ENCODE measurements around the gene GNB4. TPM values are rescaled to one million over a fixed set of nuclear protein-coding genes. Genes with fewer than 3 reads are reported as not detected.

The GNB4 gene
- total and polyA plus RNA-seq, 10 of the 15 experiments (the other 5 are each of a cell fraction or from before 2014, with no cell fraction given), result 0.14 to 3.4 (median 1.8) TPM

DNA sequence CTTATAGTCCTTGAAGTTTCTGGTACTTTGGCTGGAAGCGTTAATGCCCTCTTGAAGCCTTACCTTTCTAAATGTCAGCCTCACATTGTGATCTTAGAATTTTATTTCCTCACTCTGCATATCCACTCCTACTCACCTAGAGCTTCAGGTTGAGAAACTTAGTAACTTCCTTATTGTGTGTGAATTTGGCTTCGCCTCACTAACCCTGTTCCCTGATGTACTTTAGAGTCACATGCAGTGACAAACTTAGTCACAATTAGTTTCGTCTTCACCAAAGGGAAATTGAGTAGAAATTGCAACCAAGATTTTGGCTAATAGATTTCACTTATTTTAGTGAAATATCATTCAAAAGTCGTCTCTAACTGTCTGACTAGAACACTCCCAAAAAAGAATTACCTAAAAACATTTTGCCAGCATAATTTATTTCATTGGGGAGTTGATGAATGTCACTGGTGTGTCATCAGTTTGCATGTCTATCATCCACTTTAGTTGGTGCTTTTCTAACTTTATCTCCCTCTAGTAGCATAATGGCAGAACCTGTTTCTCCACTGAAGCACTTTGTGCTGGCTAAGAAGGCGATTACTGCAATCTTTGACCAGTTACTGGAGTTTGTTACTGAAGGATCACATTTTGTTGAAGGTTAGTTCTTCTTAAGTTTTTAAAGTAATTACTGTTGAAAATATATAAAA, 102.8 kb downstream of the GNB4 start:
- Histone ChIP-seq H3K27ac (ENCODE audit: control insufficient read depth, insufficient read depth) (peak overlapping the region; percentile 96), H3K9ac (ENCODE audit: control insufficient read depth, insufficient read depth, low read length) (peak overlapping the region; percentile 91), H3K4me2 (ENCODE audit: control insufficient read depth, insufficient read depth) (peak overlapping the region; percentile 91), H3K27me3 (replicated peaks in 1 of 2; ENCODE audit: control insufficient read depth in 2 of 2, insufficient read depth in 2 of 2, low read length in 1 of 2) (no peaks in the 10 kb centered on the region), H4K20me1 (ENCODE audit: control insufficient read depth, insufficient read depth) (no peaks in the 10 kb centered on the region), H3K36me3 (ENCODE audit: control insufficient read depth in 2 of 2, insufficient read depth in 2 of 2, low read length in 1 of 2) (peaks cover 0 to 30% of the 10 kb centered on the region in 2 experiments; a peak in 2 of 4 replicates), H3K4me3 (peak overlapping the region; percentile 71), H2AFZ (ENCODE audit: control insufficient read depth, low read depth, low read length) (peak overlapping the region; percentile 49; the same call in 1 of the 2 replicates), H3K9me3 (replicated peaks; ENCODE audit: control insufficient read depth, insufficient read depth, low read length) (no peaks in the 10 kb centered on the region), H3K4me1 (ENCODE audit: control insufficient read depth, insufficient read depth, low read length) (no peaks in the 10 kb centered on the region; the same call in 1 of the 2 replicates), H3K79me2 (ENCODE audit: control insufficient read depth, insufficient read depth, low read length) (peaks cover 54% of the 10 kb centered on the region)
- CTCF ChIA-PET, result interaction anchor here (0.8 to 7.3 kb wide), 4 partner anchors 9 to 85 kb away, joined by 4 to 62 read pairs (median 4); partner anchors contain the start of gene ZNF639
- SMC1A ChIA-PET (ENCODE audit: uncharacterized antibody, unreplicated experiment), result interaction anchor here (0.6 to 3.9 kb wide), 16 partner anchors 16 to 330 kb away, joined by 3 to 18 read pairs (median 3); partner anchors contain the start of genes ACTL6A and ZNF639
- DNase-seq (ENCODE audit: low read depth, low spot score), result peak; percentile 80
- intact Hi-C loops (cut with micrococcal nuclease; ENCODE audit: unreplicated experiment) (loop anchor here (2.0 to 5.0 kb wide), 2 partner anchors 26 to 254 kb away; partner anchors contain the start of genes MRPL47, NDUFB5 and ZNF639), in situ Hi-C loops (cut with MboI) (loop anchor here (25.0 kb wide), 1 partner anchor 1264 kb away; the partner anchor contains the start of gene TTC14)
- TSS peak; percentile 80 for BruUV-seq (replicated peaks)
- RAD21 ChIA-PET (ENCODE audit: unreplicated experiment), result interaction anchor here (0.6 to 4.6 kb wide), 10 partner anchors 15 to 302 kb away, joined by 3 to 35 read pairs (median 6); partner anchors contain the start of genes ACTL6A and ZNF639
- POLR2A ChIA-PET, result interaction anchor here (0.5 to 8.0 kb wide), 11 partner anchors 9 to 277 kb away, joined by 3 to 63 read pairs (median 3); partner anchors contain the start of genes ACTL6A, ZMAT3 and ZNF639
- 3% methylated on average over 5 of the region's 5 CpGs for WGBS (ENCODE audit: insufficient coverage, insufficient replicate concordance, low lambda C conversion rate, missing lambda C conversion rate)
- ATAC-seq, result peak; percentile 80
- FAIRE-seq, result peak; percentile 96
- TF ChIP-seq SREBF1 (IDR thresholded peaks at IDR 0.05; ENCODE audit: low read length) (no peak), MEF2A (IDR thresholded peaks at IDR 0.05; ENCODE audit: insufficient read depth, low read depth, low read length) (0 out of 2 replicates have a peak, but pooled peaks have one; percentile 28), ZNF217 (IDR thresholded peaks at IDR 0.05) (no peak), JUNB (IDR thresholded peaks at IDR 0.05) (peak; percentile 4; the same call in 1 of the 2 replicates), CREB1 (IDR thresholded peaks at IDR 0.05; ENCODE audit: low read depth) (peak; percentile 61), NFIC (IDR thresholded peaks at IDR 0.05; ENCODE audit: low read depth, low read length) (peak; percentile 66), MTA2 (IDR thresholded peaks at IDR 0.05; ENCODE audit: low read depth) (peak; percentile 50; the same call in 1 of the 2 replicates), HDAC2 (IDR thresholded peaks at IDR 0.05) (no peak), POLR2A (IDR thresholded peaks at IDR 0.05; ENCODE audit: low read depth, low read length) (no peak), TCF12 (IDR thresholded peaks at IDR 0.05; ENCODE audit: low read depth, low read length) (no peak), FOXM1 (IDR thresholded peaks at IDR 0.05; ENCODE audit: low read depth, low read length) (peak; percentile 32; the same call in 1 of the 2 replicates), NFYA (IDR thresholded peaks at IDR 0.05; ENCODE audit: borderline replicate concordance, low read depth, low read length) (no peak), EP300 (IDR thresholded peaks at IDR 0.05; ENCODE audit: borderline replicate concordance in 1 of 2, control insufficient read depth in 1 of 2, low read depth in 2 of 2, low read length in 2 of 2) (0 out of 4 replicates have a peak, but pooled peaks of 1 of the 2 experiments have one; percentile 43), CEBPB (IDR thresholded peaks at IDR 0.05; ENCODE audit: borderline replicate concordance in 1 of 2, low read depth in 2 of 2, low read length in 2 of 2) (peak in 1 of 2 experiments; percentile 51; a peak in 1 of 4 replicates), SIX5 (IDR thresholded peaks at IDR 0.05; ENCODE audit: low read depth, low read length, severe bottlenecking) (no peak), IKZF2 (IDR thresholded peaks at IDR 0.05) (peak in 1 of 2 experiments; percentile 37; a peak in 2 of 4 replicates), ZZZ3 (IDR thresholded peaks at IDR 0.05; ENCODE audit: control insufficient read depth, insufficient read length, low read depth) (no peak)
- TF ChIP-seq, protein P1, sequence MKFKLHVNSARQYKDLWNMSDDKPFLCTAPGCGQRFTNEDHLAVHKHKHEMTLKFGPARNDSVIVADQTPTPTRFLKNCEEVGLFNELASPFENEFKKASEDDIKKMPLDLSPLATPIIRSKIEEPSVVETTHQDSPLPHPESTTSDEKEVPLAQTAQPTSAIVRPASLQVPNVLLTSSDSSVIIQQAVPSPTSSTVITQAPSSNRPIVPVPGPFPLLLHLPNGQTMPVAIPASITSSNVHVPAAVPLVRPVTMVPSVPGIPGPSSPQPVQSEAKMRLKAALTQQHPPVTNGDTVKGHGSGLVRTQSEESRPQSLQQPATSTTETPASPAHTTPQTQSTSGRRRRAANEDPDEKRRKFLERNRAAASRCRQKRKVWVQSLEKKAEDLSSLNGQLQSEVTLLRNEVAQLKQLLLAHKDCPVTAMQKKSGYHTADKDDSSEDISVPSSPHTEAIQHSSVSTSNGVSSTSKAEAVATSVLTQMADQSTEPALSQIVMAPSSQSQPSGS (IDR thresholded peaks at IDR 0.05; ENCODE audit: low read length), result peak; percentile 64
- TF ChIP-seq, protein P2, sequence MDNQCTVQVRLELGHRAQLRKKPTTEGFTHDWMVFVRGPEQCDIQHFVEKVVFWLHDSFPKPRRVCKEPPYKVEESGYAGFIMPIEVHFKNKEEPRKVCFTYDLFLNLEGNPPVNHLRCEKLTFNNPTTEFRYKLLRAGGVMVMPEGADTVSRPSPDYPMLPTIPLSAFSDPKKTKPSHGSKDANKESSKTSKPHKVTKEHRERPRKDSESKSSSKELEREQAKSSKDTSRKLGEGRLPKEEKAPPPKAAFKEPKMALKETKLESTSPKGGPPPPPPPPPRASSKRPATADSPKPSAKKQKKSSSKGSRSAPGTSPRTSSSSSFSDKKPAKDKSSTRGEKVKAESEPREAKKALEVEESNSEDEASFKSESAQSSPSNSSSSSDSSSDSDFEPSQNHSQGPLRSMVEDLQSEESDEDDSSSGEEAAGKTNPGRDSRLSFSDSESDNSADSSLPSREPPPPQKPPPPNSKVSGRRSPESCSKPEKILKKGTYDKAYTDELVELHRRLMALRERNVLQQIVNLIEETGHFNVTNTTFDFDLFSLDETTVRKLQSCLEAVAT (IDR thresholded peaks at IDR 0.05), result peak; percentile 60; the same call in 1 of the 2 replicates

Measured in GM12878 (cell line).